ENCODE data around the gene MICALL2.
"Not testable (repeated sequence)": the region's sequence is repeated elsewhere in the genome, so short reads cannot be mapped to it uniquely, and the experiment has no call there.

GRCh38 chr7:1443587-1444200 lies 15.6 kb downstream of the MICALL2 start:
- not testable (repeated sequence) for TF ChIP-seq POLR2A (IDR thresholded peaks at IDR 0.05; ENCODE audit: low read length); GATA1 (IDR thresholded peaks at IDR 0.05; ENCODE audit: low read depth, low read length)
